Retinal pigment epithelial cell (primary cell): ENCODE data around the gene NCK2.

Source experiments
- DNase-seq: peaks from one replicate; pipeline ENCODE4 v3.0.0-alpha.2; 2010; ENCODE audit warnings: low read depth
- H3K4me3 ChIP-seq: 2 replicates; pipeline ENCODE4 v1.5.1; 2011; ENCODE audit warnings: mild to moderate bottlenecking, low read length, control low read depth, moderate library complexity
- CTCF ChIP-seq: conservative IDR thresholded peaks from 2 replicates; pipeline ENCODE4 v1.5.1; 2011; ENCODE audit warnings: low read depth, low read length, control low read depth, inconsistent platforms

The NCK2 gene

GRCh38 chr2:105796131-105796638, 51.5 kb downstream of the NCK2 start:
- TF ChIP-seq CTCF: no peak
- no peak overlapping the region for H3K4me3 ChIP-seq
- DNase-seq: no peak

GRCh38 chr2:105796791-105797190, 52.1 kb downstream of the NCK2 start:
- no peak for TF ChIP-seq CTCF
- H3K4me3 ChIP-seq: no peak overlapping the region
- no peak for DNase-seq

GRCh38 chr2:105797298-105797819, 52.6 kb downstream of the NCK2 start:
- no peak for DNase-seq
- no peak for TF ChIP-seq CTCF
- H3K4me3 ChIP-seq: no peak overlapping the region

- DNase-seq: no peak
- H3K4me3 ChIP-seq: no peak overlapping the region
- TF ChIP-seq CTCF: no peak
Observed at GRCh38 chr2:105798595-105798994, 53.9 kb downstream of the NCK2 start.

- no peak for DNase-seq
- TF ChIP-seq CTCF: no peak
- no peak overlapping the region for H3K4me3 ChIP-seq
Observed at GRCh38 chr2:105800036-105800713, 55.5 kb downstream of the NCK2 start.

- DNase-seq: no peak
- no peak overlapping the region for H3K4me3 ChIP-seq
- TF ChIP-seq CTCF: no peak
Observed at GRCh38 chr2:105800953-105801635, 56.4 kb downstream of the NCK2 start.

- no peak for DNase-seq
- H3K4me3 ChIP-seq: no peak overlapping the region
- TF ChIP-seq CTCF: no peak
Observed at GRCh38 chr2:105801961-105802360, 57.2 kb downstream of the NCK2 start.
